SK-N-SH (cell line): Measurements from ENCODE around the gene BBX. TPM values are rescaled to one million over a fixed set of nuclear protein-coding genes. Genes with fewer than 3 reads are reported as not detected.

Source experiments
- CTCF ChIA-PET: fragments of 300-600, 350-600 bp; formaldehyde crosslinking; extraction: SDS; loops from one replicate; lab custom pipeline; 2021; lab: Yijun Ruan, JAX
- POLR2A ChIA-PET: fragments of 350-600 bp; sonication (Branson Sonifier 250); formaldehyde crosslinking; extraction: SDS; loops from one replicate; lab custom pipeline; 2020; ENCODE audit warnings: antibody characterized with exemption, inconsistent platforms; lab: Yijun Ruan, JAX
- DNase-seq: peaks from one replicate; pipeline ENCODE4 v3.0.0; 2012
- H2AFZ ChIP-seq: fragments of 200-600 bp; sonication (generic); 2 replicates; pipeline ENCODE4 v1.8.1; 2016; ENCODE audit warnings: antibody characterized with exemption, mild to moderate bottlenecking, low read depth
- H3F3A ChIP-seq: fragments of 200-600 bp; sonication (generic); replicated peaks from 2 replicates; pipeline ENCODE3; 2016; ENCODE audit warnings: antibody characterized with exemption, mild to moderate bottlenecking; ENCODE audit not compliant: insufficient read depth
- H3K27ac ChIP-seq, 2 experiments: fragments of 200-500 bp in 1 of 2; fragments of 200-600 bp in 1 of 2; sonication (Bioruptor generic) in 1 of 2; sonication (generic), shearing (Covaris generic) in 1 of 2; 2 replicates each; pipeline versions ENCODE4 v1.5.1 to v1.6.1; 2014 to 2016; ENCODE audit warnings: low read depth in 2 of 2, inconsistent platforms in 1 of 2, low read length in 1 of 2, mild to moderate bottlenecking in 1 of 2, mixed read lengths in 1 of 2
- H3K27me3 ChIP-seq: fragments of 200-600 bp; sonication (generic), shearing (Covaris generic); 2 replicates; pipeline ENCODE4 v1.6.1; 2016; ENCODE audit warnings: mixed run types; ENCODE audit not compliant: insufficient read depth
- H3K36me3 ChIP-seq, 2 experiments: fragments of 200-500 bp in 1 of 2; fragments of 200-600 bp in 1 of 2; sonication (Bioruptor generic) in 1 of 2; sonication (generic) in 1 of 2; replicated peaks in 1 of 2; 2 replicates each; pipeline versions ENCODE3 to v1.5.1; 2014 to 2016; ENCODE audit warnings: low read length in 1 of 2, mild to moderate bottlenecking in 1 of 2; ENCODE audit not compliant: insufficient read depth in 2 of 2, control insufficient read depth in 1 of 2
- H3K4me1 ChIP-seq, 2 experiments: fragments of 200-500 bp in 1 of 2; fragments of 200-600 bp in 1 of 2; sonication (Bioruptor generic) in 1 of 2; sonication (generic), shearing (Covaris generic) in 1 of 2; 2 replicates each; pipeline versions ENCODE4 v1.5.1 to v1.6.1; 2014 to 2016; ENCODE audit warnings: low read depth in 1 of 2, low read length in 1 of 2, mixed run types in 1 of 2; ENCODE audit not compliant: insufficient read depth in 2 of 2, control insufficient read depth in 1 of 2
- H3K4me2 ChIP-seq: fragments of 200-600 bp; sonication (generic), shearing (Covaris generic); 2 replicates; pipeline ENCODE4 v1.6.1; 2017; ENCODE audit warnings: mixed run types
- H3K4me3 ChIP-seq, 2 experiments: fragments of 200-500 bp in 1 of 2; fragments of 200-600 bp in 1 of 2; sonication (Bioruptor generic) in 1 of 2; sonication (generic), shearing (Covaris generic) in 1 of 2; 2 replicates each; pipeline versions ENCODE4 v1.5.1 to v1.8.1; 2014 to 2016; ENCODE audit warnings: low read depth in 2 of 2, inconsistent platforms in 1 of 2, low read length in 1 of 2, mild to moderate bottlenecking in 1 of 2, mixed read lengths in 1 of 2, moderate library complexity in 1 of 2
- H3K79me2 ChIP-seq: fragments of 200-600 bp; sonication (generic); 2 replicates; pipeline ENCODE4 v1.8.1; 2017; ENCODE audit warnings: mild to moderate bottlenecking; ENCODE audit not compliant: insufficient read depth
- H3K9ac ChIP-seq: fragments of 200-600 bp; sonication (generic); 2 replicates; pipeline ENCODE4 v1.6.1; 2017; ENCODE audit warnings: mixed run types
- H3K9me2 ChIP-seq: fragments of 200-600 bp; sonication (generic); 2 replicates; pipeline ENCODE4 v1.6.1; 2017; ENCODE audit warnings: mixed run types
- H3K9me3 ChIP-seq: fragments of 200-600 bp; sonication (generic); 2 replicates; pipeline ENCODE4 v1.6.1; 2017; ENCODE audit warnings: mixed run types, mild to moderate bottlenecking, moderate library complexity
- H4K20me1 ChIP-seq: fragments of 200-600 bp; sonication (generic); 2 replicates; pipeline ENCODE4 v1.6.1; 2017; ENCODE audit warnings: mild to moderate bottlenecking, mixed run types; ENCODE audit not compliant: insufficient read depth
- CHD2 ChIP-seq: fragments of 150-350 bp; IDR thresholded peaks from 2 replicates; pipeline ENCODE4 v1.6.1; 2018; ENCODE audit warnings: low read length; ENCODE audit not compliant: partially characterized antibody
- CTCF ChIP-seq: fragments of 200-600 bp; sonication (generic); IDR thresholded peaks from 2 replicates; pipeline ENCODE4 v1.6.1; 2017; ENCODE audit warnings: antibody characterized with exemption, mild to moderate bottlenecking, moderate library complexity
- ELF1 ChIP-seq: IDR thresholded peaks from 2 replicates; pipeline ENCODE4 v1.4.0; 2012
- EP300 ChIP-seq, 2 experiments: IDR thresholded peaks; 2 replicates each; pipeline versions ENCODE4 v1.4.0 to v1.6.1; 2012; ENCODE audit warnings: borderline replicate concordance in 1 of 2, low read depth in 1 of 2, low read length in 1 of 2
- FOSL2 ChIP-seq: IDR thresholded peaks from 2 replicates; pipeline ENCODE4 v1.4.0; 2012; ENCODE audit warnings: low read depth, mild to moderate bottlenecking, moderate library complexity, borderline replicate concordance
- FOXM1 ChIP-seq: IDR thresholded peaks from 2 replicates; pipeline ENCODE4 v1.4.0; 2012; ENCODE audit warnings: low read depth, mild to moderate bottlenecking
- GATA2 ChIP-seq: sonication (generic); formaldehyde crosslinking; IDR thresholded peaks from 2 replicates; pipeline ENCODE4 v1.5.0; 2020; ENCODE audit warnings: mild to moderate bottlenecking, missing genetic modification reagents
- JUND ChIP-seq: IDR thresholded peaks from 2 replicates; pipeline ENCODE4 v1.4.0; 2012
- MEF2A ChIP-seq: IDR thresholded peaks from 2 replicates; pipeline ENCODE4 v1.4.0; 2012; ENCODE audit warnings: low read depth, borderline replicate concordance
- NFIC ChIP-seq: IDR thresholded peaks from 2 replicates; pipeline ENCODE4 v1.4.0; 2012; ENCODE audit warnings: borderline replicate concordance
- RAD21 ChIP-seq: IDR thresholded peaks from 2 replicates; pipeline ENCODE4 v1.6.1; 2012; ENCODE audit warnings: mild to moderate bottlenecking, low read length
- TCF12 ChIP-seq: IDR thresholded peaks from 2 replicates; pipeline ENCODE4 v1.4.0; 2012
- WGBS: methylation state at CpG from one replicate; pipeline ENCODE4 v1.1.6; 2017; ENCODE audit warnings: low lambda C conversion rate; 5-methylcytosine and 5-hydroxymethylcytosine counted together
- polyA plus RNA-seq, 3 experiments: library from polyadenylated mRNA; depleted of rRNA; stranded (reverse); fragments of >200 nt; gene quantifications; 2 replicates each; pipeline ENCODE4 v1.2.3, GENCODE V29; 2012
- TF ChIP-seq, protein P1 (sequence below): fragments of 150-350 bp; IDR thresholded peaks from 2 replicates; pipeline ENCODE4 v1.6.1; 2016; ENCODE audit warnings: mild to moderate bottlenecking, low read depth, low read length
- TF ChIP-seq, protein P2 (sequence below): IDR thresholded peaks from 2 replicates; pipeline ENCODE4; 2012
- TF ChIP-seq, protein P3 (sequence below): IDR thresholded peaks from 2 replicates; pipeline ENCODE4 v1.4.0; 2012; ENCODE audit warnings: low read depth, borderline replicate concordance

Gene BBX
- polyA plus RNA-seq, 1 of the 3 experiments (the other 2 are of a cell fraction) = 14.2 TPM

GRCh38 chr3:107817076-107817475 is 294.3 kb downstream of the BBX start:
- POLR2A ChIA-PET = no interaction called here

DNA sequence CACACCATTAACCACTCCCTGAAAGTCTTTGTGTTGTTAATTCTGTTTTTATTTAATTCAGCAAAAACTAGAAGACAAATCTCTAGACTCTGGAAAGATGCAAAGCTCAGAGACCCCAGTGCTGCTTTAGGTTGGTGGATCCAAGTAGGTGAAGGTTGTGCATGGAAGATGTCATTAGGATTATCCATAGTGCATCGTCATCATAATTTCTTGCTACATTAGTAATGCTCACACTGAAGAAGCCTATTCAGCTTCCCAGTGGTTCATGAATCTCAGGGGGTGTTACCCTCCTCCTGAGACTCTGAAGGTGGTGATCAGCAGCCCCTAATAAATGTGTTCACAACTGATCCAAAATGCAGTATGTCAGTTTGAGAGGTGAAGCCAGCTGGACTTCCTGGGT is 295.3 kb downstream of the BBX start:
- H2AFZ ChIP-seq = no peak overlapping the region
- CTCF ChIA-PET = no interaction called here
- H3K27me3 ChIP-seq = no peaks in the 10 kb centered on the region
- H3K9me2 ChIP-seq = no peaks in the 10 kb centered on the region
- POLR2A ChIA-PET = no interaction called here
- H3K4me1 ChIP-seq = peaks cover under 1 to 3% of the 10 kb centered on the region in 2 experiments; a peak in 3 of 4 replicates
- no peaks in the 10 kb centered on the region for H3F3A ChIP-seq
- no peak for DNase-seq
- no peak overlapping the region for H3K4me3 ChIP-seq
- WGBS = 100% methylated on average over 1 of the region's 1 CpG
- H3K27ac ChIP-seq = no peak overlapping the region
- H3K9me3 ChIP-seq = no peaks in the 10 kb centered on the region
- TF ChIP-seq, protein P1, sequence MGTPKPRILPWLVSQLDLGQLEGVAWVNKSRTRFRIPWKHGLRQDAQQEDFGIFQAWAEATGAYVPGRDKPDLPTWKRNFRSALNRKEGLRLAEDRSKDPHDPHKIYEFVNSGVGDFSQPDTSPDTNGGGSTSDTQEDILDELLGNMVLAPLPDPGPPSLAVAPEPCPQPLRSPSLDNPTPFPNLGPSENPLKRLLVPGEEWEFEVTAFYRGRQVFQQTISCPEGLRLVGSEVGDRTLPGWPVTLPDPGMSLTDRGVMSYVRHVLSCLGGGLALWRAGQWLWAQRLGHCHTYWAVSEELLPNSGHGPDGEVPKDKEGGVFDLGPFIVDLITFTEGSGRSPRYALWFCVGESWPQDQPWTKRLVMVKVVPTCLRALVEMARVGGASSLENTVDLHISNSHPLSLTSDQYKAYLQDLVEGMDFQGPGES = no peak
- TF ChIP-seq GATA2 (CRISPR knock-in tag) = no peak
- TF ChIP-seq, protein P2, sequence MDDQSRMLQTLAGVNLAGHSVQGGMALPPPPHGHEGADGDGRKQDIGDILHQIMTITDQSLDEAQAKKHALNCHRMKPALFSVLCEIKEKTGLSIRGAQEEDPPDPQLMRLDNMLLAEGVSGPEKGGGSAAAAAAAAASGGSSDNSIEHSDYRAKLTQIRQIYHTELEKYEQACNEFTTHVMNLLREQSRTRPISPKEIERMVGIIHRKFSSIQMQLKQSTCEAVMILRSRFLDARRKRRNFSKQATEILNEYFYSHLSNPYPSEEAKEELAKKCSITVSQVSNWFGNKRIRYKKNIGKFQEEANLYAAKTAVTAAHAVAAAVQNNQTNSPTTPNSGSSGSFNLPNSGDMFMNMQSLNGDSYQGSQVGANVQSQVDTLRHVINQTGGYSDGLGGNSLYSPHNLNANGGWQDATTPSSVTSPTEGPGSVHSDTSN = no peak
- TF ChIP-seq FOXM1 = no peak
- TF ChIP-seq NFIC = no peak
- TF ChIP-seq, protein P3, sequence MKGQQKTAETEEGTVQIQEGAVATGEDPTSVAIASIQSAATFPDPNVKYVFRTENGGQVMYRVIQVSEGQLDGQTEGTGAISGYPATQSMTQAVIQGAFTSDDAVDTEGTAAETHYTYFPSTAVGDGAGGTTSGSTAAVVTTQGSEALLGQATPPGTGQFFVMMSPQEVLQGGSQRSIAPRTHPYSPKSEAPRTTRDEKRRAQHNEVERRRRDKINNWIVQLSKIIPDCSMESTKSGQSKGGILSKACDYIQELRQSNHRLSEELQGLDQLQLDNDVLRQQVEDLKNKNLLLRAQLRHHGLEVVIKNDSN = no peak
- no peak for TF ChIP-seq TCF12
- no peak for TF ChIP-seq ELF1
- TF ChIP-seq CTCF = no peak
- no peak for TF ChIP-seq RAD21
- TF ChIP-seq MEF2A = no peak
- TF ChIP-seq, all 33 proteins: peak for 0
- Histone ChIP-seq H4K20me1 (no peaks in the 10 kb centered on the region), H3K9ac (no peak overlapping the region), H3K79me2 (no peaks in the 10 kb centered on the region), H3K36me3 (no peaks in the 10 kb centered on the region), H3K4me2 (no peak overlapping the region)

More at GRCh38 chr3:107817076-107817475, 294.3 kb downstream of the BBX start:
- Histone ChIP-seq H3K4me1 (peaks cover 2 to 11% of the 10 kb centered on the region in 2 experiments; a peak in 3 of 4 replicates), H3F3A (no peaks in the 10 kb centered on the region), H2AFZ (no peak overlapping the region), H3K36me3 (no peaks in the 10 kb centered on the region), H3K4me2 (no peak overlapping the region), H3K27ac (no peak overlapping the region), H3K4me3 (no peak overlapping the region), H3K79me2 (no peaks in the 10 kb centered on the region), H3K27me3 (no peaks in the 10 kb centered on the region), H3K9me2 (no peaks in the 10 kb centered on the region), H3K9me3 (no peaks in the 10 kb centered on the region), H4K20me1 (no peaks in the 10 kb centered on the region), H3K9ac (no peak overlapping the region)
- CTCF ChIA-PET = interaction anchor here (0.6 kb wide), 1 partner anchor 65 kb away, joined by 3 read pairs; no protein-coding TSS in a partner anchor
- no peak for TF ChIP-seq JUND
- TF ChIP-seq CHD2 = no peak
- TF ChIP-seq GATA2 (CRISPR knock-in tag) = no peak
- no peak for TF ChIP-seq EP300 (IDR thresholded peaks at IDR 0.05; ENCODE audit: borderline replicate concordance in 1 of 2, low read depth in 1 of 2, low read length in 1 of 2)
- no peak for TF ChIP-seq FOSL2
- TF ChIP-seq CTCF = no peak
- DNase-seq = no peak
